Lung (tissue), 16 donors: ENCODE results near the gene MAP3K6. TPM values are rescaled to one million over a fixed set of nuclear protein-coding genes. Genes with fewer than 3 reads are reported as not detected.
A peak's percentile ranks its signal among the peaks of the same experiment; 100 is the strongest.

Experiments
- ATAC-seq: fragments of 200-7000 bp; cut with Tn5 transposase; one replicate; pipeline ENCODE4 v1.9.1; 2020; ENCODE audit warnings: moderate number of reproducible peaks; ENCODE audit not compliant: insufficient read depth, low FRiP score
- DNase-seq, 3 donors: peaks; one replicate each; pipeline ENCODE4 v3.0.0-alpha.2; 2013 to 2017
- H3K27ac ChIP-seq, 2 donors: one replicate each; pipeline ENCODE4 v1.5.1; 2013; ENCODE audit warnings: mild to moderate bottlenecking in 2 of 2, moderate library complexity in 2 of 2, control low read depth in 1 of 2, inconsistent platforms in 1 of 2, low read depth in 1 of 2, low read length in 1 of 2
- H3K27me3 ChIP-seq, 3 donors: one replicate each; pipeline ENCODE4 v1.5.1; 2013; ENCODE audit warnings: low read length in 2 of 3; ENCODE audit not compliant: control insufficient read depth in 3 of 3, insufficient read depth in 3 of 3
- H3K36me3 ChIP-seq, 4 donors: one replicate each; pipeline ENCODE4 v1.5.1; 2013; ENCODE audit warnings: low read length in 4 of 4, mild to moderate bottlenecking in 1 of 4, moderate library complexity in 1 of 4; ENCODE audit not compliant: control insufficient read depth in 4 of 4, insufficient read depth in 4 of 4
- H3K4me1 ChIP-seq, 5 donors: one replicate each; pipeline ENCODE4 v1.5.1; 2013; ENCODE audit warnings: low read length in 5 of 5, mild to moderate bottlenecking in 2 of 5, moderate library complexity in 1 of 5; ENCODE audit not compliant: control insufficient read depth in 5 of 5, insufficient read depth in 5 of 5
- H3K4me3 ChIP-seq: one replicate; pipeline ENCODE4 v1.5.1; 2013; ENCODE audit warnings: mild to moderate bottlenecking, control low read depth, moderate library complexity
- H3K9ac ChIP-seq, 2 donors: one replicate each; pipeline ENCODE4 v1.5.1; 2013; ENCODE audit warnings: low read length in 2 of 2, control low read depth in 1 of 2; ENCODE audit not compliant: insufficient read depth in 1 of 2
- H3K9me3 ChIP-seq, 4 donors: one replicate each; pipeline ENCODE4 v1.5.1; 2013; ENCODE audit warnings: low read length in 3 of 4, mild to moderate bottlenecking in 1 of 4, moderate library complexity in 1 of 4; ENCODE audit not compliant: control insufficient read depth in 4 of 4, insufficient read depth in 3 of 4
- CTCF ChIP-seq: IDR thresholded peaks from 2 replicates; pipeline ENCODE4 v1.5.1; 2012; ENCODE audit warnings: mild to moderate bottlenecking; ENCODE audit errors: control extremely low read depth, extremely low read depth
- WGBS, 2 donors: extraction: QIAGEN DNeasy Blood & Tissue Kit; methylation state at CpG; one replicate each; pipeline ENCODE4 v1.1.7; 2013; 5-methylcytosine and 5-hydroxymethylcytosine counted together
- long read RNA-seq, 5 donors: transcript quantifications; one replicate each; lab custom pipeline, GENCODE V29; 2026
- polyA plus RNA-seq, 2 donors: library from polyadenylated mRNA; stranded (reverse); fragments of 200-250 nt; gene quantifications; one replicate each; pipeline ENCODE4 v1.2.1, GENCODE V29; 2013
- total RNA-seq, 2 donors: library from RNA; depleted of rRNA in 1 of 2; stranded (reverse); fragments of >200 nt in 1 of 2; gene quantifications; one replicate each; pipeline ENCODE4 v1.2.1, GENCODE V29; 2014 to 2021
- donor health status: control.
- donor health status: control.
- donor health status: Bipolar disorder and iron deficiency.
- donor health status: healthy.
- donor health status: DM: yes; HTN: yes; CAD: no.

Gene MAP3K6
- 10 to 100 TPM; 17.0 to 96.6 TPM for total RNA-seq
- polyA plus RNA-seq: 10 to 100 TPM; 53.1 to 72.5 TPM
- long read RNA-seq, donor 1: 0 reads
- long read RNA-seq, donor 2, partial matches to known transcripts: 0 of 1 reads
- long read RNA-seq, donor 2, other reads (novel, unspliced or antisense): 0 of 1 reads
- long read RNA-seq, donor 3: 0 reads
- long read RNA-seq, donor 4, partial matches to known transcripts: 0 of 2 reads
- long read RNA-seq, donor 4, other reads (novel, unspliced or antisense): 0 of 2 reads
- long read RNA-seq, donor 5: 0 reads

- peak within 1 kb of the TSS; percentile 49 to 71 for H3K9ac ChIP-seq
- TF ChIP-seq CTCF: peak; percentile 1
- H3K36me3 ChIP-seq: peaks cover 0 to 32% (median 2%) of the 10 kb centered on the region in 4 donors
- 0 to 1% methylated on average over 56 to 67 of the region's 67 CpGs for WGBS, 2 donors
- H3K27me3 ChIP-seq: no peaks in the 10 kb centered on the region
- DNase-seq (peak; percentile 86 to 87 (median 86)), ATAC-seq (peak; percentile 80)
- no peaks in the 10 kb centered on the region for H3K9me3 ChIP-seq
- peaks cover 0 to 17% (median 10%) of the 10 kb centered on the region in 5 donors for H3K4me1 ChIP-seq
- H3K4me3 ChIP-seq: peak within 1 kb of the TSS; percentile 63
- peak within 1 kb of the TSS; percentile 92 to 98 for H3K27ac ChIP-seq
These were observed at the start of gene MAP3K6 for GRCh38 chr1:27366411-27367159. Gene MAP3K6 (minus strand): TSS chr1:27366961. CDS start chr1:27366597, 364 bp downstream.

GRCh38 chr1:27414091-27414490 is 47.3 kb upstream of the MAP3K6 start:
- peak overlapping the region in 1 of 2 donors; percentile 59 for H3K27ac ChIP-seq
- no peaks in the 10 kb centered on the region for H3K27me3 ChIP-seq
- H3K9ac ChIP-seq: no peak overlapping the region
- DNase-seq (no peak), ATAC-seq (no peak)
- WGBS, 2 donors: 95 to 100% methylated on average over 1 of the region's 1 CpG
- no peak for TF ChIP-seq CTCF
- H3K4me3 ChIP-seq: no peak overlapping the region
- H3K36me3 ChIP-seq: peaks cover 51 to 70% (median 60%) of the 10 kb centered on the region in 4 donors
- peaks cover 3 to 25% (median 13%) of the 10 kb centered on the region in 5 donors for H3K4me1 ChIP-seq
- no peaks in the 10 kb centered on the region for H3K9me3 ChIP-seq

GRCh38 chr1:27413004-27413403 is 46.2 kb upstream of the MAP3K6 start:
- TF ChIP-seq CTCF: no peak
- Histone ChIP-seq H3K9me3 (no peaks in the 10 kb centered on the region), H3K27ac (peak overlapping the region in 1 of 2 donors; percentile 59), H3K27me3 (no peaks in the 10 kb centered on the region), H3K4me1 (peaks cover 0 to 22% (median 4%) of the 10 kb centered on the region in 5 donors), H3K36me3 (peaks cover 53 to 78% (median 65%) of the 10 kb centered on the region in 4 donors), H3K9ac (no peak overlapping the region), H3K4me3 (no peak overlapping the region)
- 61 to 62% methylated on average over 4 of the region's 4 CpGs for whole genome bisulfite sequencing, 2 donors
- no peak for ATAC-seq
- no peak for DNase-seq
